ENCODE results near the gene GAS2L1.

GAS2L1 gene

GRCh38 chr22:29310065-29310862 lies 3.8 kb downstream of the GAS2L1 start:
- DNase-seq (ENCODE audit: low read depth): no peak

DNA sequence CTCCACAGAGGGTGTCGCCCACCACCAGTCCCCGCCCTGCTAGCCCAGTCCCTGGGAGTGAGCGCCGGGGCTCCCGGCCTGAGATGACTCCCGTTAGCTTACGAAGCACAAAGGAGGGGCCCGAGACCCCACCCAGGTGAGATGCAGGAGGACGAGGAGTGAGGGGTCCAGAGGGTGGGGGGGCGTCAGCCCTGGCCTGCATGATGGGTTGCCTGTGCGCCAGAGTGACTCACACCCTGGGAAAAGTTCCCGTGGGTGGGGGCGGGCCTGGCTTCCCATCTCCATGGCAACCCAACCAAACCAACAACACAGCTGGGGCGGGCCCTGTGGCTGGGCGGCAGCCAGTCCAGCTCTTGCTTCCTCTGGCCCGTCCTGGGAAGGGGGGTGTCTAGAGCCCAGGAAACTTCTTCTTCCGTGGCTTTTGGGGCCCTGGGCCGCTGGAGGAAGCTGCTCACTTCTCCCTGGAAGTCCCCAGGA lies 4.5 kb downstream of the GAS2L1 start:
- no peak for DNase-seq (ENCODE audit: low read depth)

DNA sequence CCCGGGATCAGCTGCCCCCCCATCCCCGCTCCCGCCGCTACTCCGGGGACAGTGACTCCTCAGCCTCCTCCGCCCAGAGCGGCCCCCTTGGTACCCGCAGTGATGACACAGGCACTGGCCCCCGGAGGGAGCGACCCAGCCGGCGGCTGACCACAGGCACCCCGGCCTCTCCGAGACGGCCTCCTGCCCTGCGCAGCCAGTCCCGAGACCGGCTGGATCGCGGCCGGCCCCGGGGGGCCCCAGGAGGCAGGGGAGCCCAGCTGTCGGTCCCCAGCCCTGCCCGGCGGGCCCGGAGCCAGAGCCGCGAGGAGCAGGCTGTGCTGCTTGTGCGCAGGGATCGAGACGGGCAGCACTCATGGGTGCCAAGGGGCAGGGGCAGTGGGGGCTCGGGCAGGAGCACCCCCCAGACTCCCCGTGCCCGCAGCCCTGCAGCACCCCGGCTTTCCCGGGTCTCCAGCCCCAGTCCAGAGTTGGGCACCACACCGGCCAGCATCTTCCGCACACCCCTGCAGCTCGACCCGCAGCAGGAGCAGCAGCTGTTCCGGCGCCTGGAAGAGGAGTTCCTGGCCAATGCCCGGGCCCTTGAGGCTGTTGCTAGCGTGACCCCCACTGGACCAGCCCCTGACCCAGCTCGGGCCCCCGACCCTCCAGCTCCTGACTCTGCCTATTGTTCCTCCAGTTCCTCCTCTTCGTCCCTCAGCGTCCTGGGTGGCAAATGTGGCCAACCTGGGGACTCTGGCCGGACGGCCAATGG lies 5.2 kb downstream of the GAS2L1 start:
- no peak for DNase-seq (ENCODE audit: low read depth)

DNA sequence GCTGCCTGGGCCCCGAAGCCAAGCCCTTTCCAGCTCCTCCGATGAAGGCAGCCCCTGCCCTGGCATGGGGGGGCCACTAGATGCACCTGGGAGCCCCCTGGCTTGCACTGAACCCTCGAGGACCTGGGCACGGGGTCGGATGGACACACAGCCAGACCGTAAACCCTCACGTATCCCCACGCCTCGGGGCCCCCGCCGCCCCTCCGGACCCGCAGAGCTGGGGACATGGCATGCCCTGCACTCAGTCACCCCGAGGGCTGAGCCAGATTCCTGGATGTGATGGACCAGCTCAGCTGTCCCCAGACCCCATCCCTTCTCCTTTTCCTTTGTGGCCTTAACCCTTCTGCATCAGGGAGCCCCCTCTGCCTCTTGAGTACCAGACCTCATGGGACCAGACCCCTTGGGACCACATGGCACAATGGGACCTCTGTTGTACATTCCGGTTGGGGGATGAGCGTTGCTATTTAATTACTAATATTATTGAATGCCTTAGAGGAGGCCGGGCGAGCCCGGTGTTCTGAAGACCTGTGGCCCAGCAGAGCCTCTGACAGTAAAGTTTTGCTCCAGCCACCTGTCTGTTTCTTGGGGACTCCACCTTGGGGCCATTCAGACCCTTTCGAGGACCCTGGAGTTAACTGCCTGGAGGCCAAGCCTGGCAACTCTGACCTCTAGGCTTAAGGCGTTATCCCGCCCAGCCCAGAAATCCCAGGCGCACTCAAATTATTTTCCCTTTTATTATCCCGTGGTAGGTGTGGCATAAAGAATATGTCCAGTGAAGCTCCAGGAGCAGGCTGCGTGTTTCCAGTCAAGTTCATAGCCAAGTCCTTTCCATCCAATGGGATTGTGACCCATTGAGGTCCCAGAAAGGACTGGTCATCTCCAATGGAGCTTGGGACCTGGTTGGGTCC lies 6.0 kb downstream of the GAS2L1 start:
- DNase-seq (ENCODE audit: low read depth): no peak

GRCh38 chr22:29313126-29313575 lies 6.7 kb downstream of the GAS2L1 start:
- DNase-seq (ENCODE audit: low read depth): no peak

GRCh38 chr22:29313576-29314466 lies 7.4 kb downstream of the GAS2L1 start:
- no peak for DNase-seq (ENCODE audit: low read depth)

- no peak for DNase-seq (ENCODE audit: low read depth)
Observed at GRCh38 chr22:29314537-29315285, 8.3 kb downstream of the GAS2L1 start.

GRCh38 chr22:29315286-29316140 lies 9.1 kb downstream of the GAS2L1 start, which contains the start of gene RASL10A:
TSS of gene RASL10A (minus strand) at chr22:29315697. CDS start at chr22:29315246, 451 bp downstream.
- DNase-seq (ENCODE audit: low read depth): no peak

DNA sequence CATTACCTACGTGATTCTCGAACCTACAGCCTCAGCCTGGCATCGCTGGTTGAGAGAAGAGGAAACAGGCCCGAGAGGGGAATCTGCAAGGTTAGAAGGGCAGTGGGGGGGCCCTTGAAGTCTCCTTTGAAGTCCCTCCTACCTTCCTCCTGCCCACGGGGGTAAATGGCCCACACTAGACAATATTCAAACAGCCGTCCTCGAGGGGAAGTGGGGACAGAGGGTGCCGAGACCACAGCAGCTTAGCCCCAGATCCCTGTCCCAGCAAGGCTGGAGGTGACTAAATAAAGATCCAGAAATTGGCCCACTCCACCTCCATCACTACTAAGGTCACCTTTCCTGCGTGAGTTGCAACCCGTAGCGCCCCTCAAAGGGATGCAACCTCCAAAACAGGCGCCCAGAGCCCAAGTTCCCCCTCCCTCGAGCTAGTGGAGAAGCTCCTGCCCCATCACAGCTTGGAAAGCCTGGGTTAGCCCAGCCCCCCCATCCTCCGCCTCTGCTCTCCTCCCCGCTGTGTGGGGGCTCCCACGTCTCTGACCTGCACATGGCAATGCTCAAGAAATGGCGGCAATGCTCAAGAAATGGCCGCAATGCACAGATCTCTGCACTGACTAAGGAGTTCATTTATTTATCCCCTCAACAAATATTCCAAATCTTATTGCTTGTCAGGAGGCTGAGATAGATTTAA lies 9.8 kb downstream of the GAS2L1 start:
- no peak for DNase-seq (ENCODE audit: low read depth)

- DNase-seq (ENCODE audit: low read depth): no peak
Observed at GRCh38 chr22:29317827-29318454, 11.5 kb downstream of the GAS2L1 start.

GRCh38 chr22:29319072-29319471 lies 12.6 kb downstream of the GAS2L1 start:
- DNase-seq (ENCODE audit: low read depth): no peak

DNA sequence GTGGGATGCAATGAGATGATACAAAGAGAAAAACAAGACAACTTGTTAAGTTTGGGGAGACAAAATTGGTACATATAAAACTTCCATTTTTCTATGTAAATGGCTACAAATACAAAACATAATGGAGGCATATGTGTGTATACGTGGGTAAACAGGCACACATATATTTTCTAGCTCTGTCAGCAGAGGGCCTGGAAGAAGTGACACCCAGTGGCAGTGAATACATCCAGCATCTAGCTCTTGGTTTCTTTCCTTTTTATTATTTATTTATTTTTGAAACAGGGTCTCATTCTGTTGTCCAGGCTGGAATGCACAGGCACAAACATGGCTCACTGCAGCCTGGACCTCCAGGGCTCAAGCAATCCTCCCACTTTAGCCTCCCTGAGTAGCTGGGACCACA lies 14.1 kb downstream of the GAS2L1 start:
- no peak for DNase-seq (ENCODE audit: low read depth)

DNA sequence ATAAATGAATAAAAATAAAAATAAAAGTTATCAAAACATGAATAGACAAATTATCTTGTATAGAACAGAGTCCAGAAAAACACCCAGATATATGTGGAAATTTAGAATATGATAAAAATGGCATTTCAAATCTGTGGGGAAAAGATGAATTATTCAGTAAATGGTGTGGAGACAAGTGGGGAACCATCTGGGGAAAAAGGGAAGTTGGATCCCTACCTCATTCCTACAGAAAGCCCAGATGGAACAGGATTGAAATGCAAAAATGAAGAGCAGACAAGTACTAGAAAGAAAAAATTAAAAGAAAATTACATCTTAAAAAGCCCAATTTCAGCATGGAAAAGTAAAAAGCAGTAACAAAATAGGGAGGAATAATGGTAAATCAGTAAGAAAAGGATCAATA lies 17.2 kb downstream of the GAS2L1 start:
- no peak for DNase-seq (ENCODE audit: low read depth)

DNA sequence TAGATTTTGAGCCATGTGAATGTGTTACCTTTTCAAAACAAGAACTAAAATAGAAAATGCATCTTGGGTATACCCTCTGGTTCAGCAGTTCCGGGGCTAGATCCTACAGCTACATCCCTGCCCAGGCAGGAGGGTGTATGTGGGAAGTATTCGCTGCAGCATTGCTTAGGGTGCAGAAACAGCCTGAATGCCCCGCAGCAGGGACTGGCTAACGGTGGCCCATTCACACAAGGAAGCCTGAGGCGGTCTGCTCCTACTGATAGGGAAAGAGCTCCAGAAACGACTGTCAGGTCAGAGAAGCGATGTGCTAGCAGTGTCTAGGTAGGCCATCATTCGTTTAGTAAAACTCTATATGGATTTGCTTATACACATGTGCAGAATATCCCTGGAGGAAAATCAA lies 18.9 kb downstream of the GAS2L1 start:
- no peak for DNase-seq (ENCODE audit: low read depth)

DNA sequence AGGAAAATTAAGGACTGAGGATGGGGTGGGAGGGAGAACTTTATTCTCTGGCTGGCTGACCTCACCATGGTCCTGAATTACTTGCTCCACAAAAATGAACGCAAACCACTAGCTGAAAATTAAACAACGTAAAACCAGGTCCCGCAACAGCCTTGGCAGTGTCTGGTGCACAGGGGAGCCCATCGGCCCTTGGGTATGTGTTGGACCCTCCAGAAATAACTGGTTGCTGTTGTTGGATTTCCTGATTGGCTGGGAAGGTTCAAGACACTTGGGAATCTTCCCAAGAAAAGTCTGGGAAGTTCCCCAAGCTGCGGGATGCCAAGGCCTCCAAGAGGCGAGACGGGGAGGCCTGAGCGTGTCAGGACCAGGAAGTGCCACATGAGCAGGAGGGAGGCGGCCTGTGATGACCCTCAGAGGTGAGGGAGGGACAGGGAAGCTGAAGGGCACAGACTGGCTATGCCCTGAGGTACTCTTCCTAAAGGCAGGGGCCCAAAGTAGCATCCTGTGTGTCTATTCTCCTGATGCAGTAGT lies 19.4 kb downstream of the GAS2L1 start:
- no peak for DNase-seq (ENCODE audit: low read depth)

DNA sequence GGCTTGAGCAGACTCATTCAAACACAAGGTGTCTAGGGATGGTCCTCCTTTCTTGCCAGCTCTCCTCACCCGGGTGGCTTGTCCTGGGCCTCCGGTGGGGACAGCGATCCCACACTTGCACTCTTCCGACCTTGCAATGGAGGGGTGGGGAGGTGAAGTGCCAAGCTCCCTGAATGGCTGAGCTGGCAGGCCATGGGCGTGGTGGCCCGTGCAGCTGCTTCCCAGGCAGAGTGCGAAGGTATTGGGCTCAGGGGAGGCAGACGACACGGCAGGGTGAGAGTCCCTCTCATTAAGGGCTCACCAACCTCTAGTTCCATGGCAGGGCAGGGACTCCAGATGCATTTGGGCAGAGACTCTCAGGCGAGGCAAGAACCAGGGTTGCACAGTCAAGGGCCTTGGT lies 20.0 kb downstream of the GAS2L1 start:
- no peak for DNase-seq (ENCODE audit: low read depth)

DNA sequence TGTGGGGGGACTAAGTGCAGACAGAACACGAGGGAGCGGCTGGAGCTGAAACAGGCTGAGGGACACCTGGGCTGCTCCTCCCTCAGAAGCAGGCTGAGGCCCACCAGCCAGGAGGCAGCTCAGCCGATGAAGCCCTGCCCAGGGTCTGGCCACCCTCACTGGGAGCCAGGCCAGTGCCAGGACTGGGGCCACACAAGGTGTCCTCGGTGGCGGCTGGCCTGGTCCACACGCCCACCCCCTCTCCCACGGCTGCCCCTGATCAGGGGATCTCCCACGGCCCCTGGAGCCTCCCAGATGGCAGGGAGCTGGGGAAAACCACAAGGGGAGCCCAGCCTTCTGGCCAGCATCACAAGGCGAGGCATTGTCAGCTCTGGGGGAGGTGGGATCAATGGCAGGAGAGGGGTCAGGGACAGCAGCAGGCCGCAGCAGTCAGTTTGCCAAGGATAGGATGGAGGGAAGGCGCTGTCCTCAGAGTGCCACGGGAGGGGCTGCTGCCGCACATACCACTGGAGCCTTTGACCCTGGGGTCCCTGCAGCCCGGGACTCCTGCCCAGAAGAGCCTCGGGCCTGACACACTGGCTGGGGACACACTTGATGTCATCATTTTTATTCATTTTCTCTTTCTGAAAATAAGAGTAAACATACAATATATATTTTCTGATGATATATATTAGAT lies 20.8 kb downstream of the GAS2L1 start:
- no peak for DNase-seq (ENCODE audit: low read depth)

Data from activated T-helper 1 cell treated with Interleukin-2 at 50 U/mL for 16 hours (primary cell).